ENCODE results near the gene MMP15. TPM values are rescaled to one million over a fixed set of nuclear protein-coding genes. Genes with fewer than 3 reads are reported as not detected.
A peak's percentile ranks its signal among the peaks of the same experiment; 100 is the strongest.

Gene MMP15
- total RNA-seq, 2 donors from 2014 or later, result 22.3 to 35.3 TPM

GRCh38 chr16:57986196-57986595, 39.4 kb upstream of the MMP15 start:
- no peaks in the 10 kb centered on the region for H3K36me3 ChIP-seq (replicated peaks in 1 of 2; ENCODE audit: insufficient read depth in 1 of 2, low read depth in 2 of 2)
- TF ChIP-seq CTCF (IDR thresholded peaks at IDR 0.05) (no peak), POLR2A (IDR thresholded peaks at IDR 0.05) (no peak)
- H3K4me1 ChIP-seq, result peaks cover 10% of the 10 kb centered on the region
- no peak for DNase-seq
- H3K4me3 ChIP-seq, result no peak overlapping the region
- 63 to 68% methylated on average over 9 of the region's 9 CpGs for WGBS, 2 donors
- H3K27me3 ChIP-seq, result no peaks in the 10 kb centered on the region
- intact Hi-C loops (cut with DNase I), result no loop called here
- ATAC-seq, result no peak
- H3K27ac ChIP-seq, result no peak overlapping the region
- H3K9me3 ChIP-seq, result no peaks in the 10 kb centered on the region

- DNase-seq, result no peak
These were observed 37.9 kb upstream of the MMP15 start for GRCh38 chr16:57987441-57988177.

GRCh38 chr16:57988929-57989328, 36.6 kb upstream of the MMP15 start:
- no peak for ATAC-seq
- DNase-seq, result peak in 1 of 4 donors; percentile 38

More at GRCh38 chr16:57987441-57988177, 37.9 kb upstream of the MMP15 start:
- Histone ChIP-seq H3K4me3 (no peak overlapping the region), H3K4me1 (peaks cover 18% of the 10 kb centered on the region), H3K36me3 (replicated peaks in 1 of 2; ENCODE audit: insufficient read depth in 1 of 2, low read depth in 2 of 2) (no peaks in the 10 kb centered on the region), H3K27me3 (no peaks in the 10 kb centered on the region), H3K27ac (no peak overlapping the region), H3K9me3 (no peaks in the 10 kb centered on the region)
- ATAC-seq, result no peak
- WGBS, 2 donors, result 94 to 97% methylated on average over 8 of the region's 8 CpGs
- intact Hi-C loops (cut with DNase I), result no loop called here
- TF ChIP-seq CTCF (IDR thresholded peaks at IDR 0.05) (no peak), POLR2A (IDR thresholded peaks at IDR 0.05) (no peak)

GRCh38 chr16:57991551-57992059, 33.9 kb upstream of the MMP15 start:
- DNase-seq, result no peak
- ATAC-seq, result no peak
- no peaks in the 10 kb centered on the region for H3K27me3 ChIP-seq
- peaks cover 0 to 4% of the 10 kb centered on the region in 2 donors for H3K36me3 ChIP-seq (replicated peaks in 1 of 2; ENCODE audit: insufficient read depth in 1 of 2, low read depth in 2 of 2)
- H3K9me3 ChIP-seq, result no peaks in the 10 kb centered on the region
- TF ChIP-seq CTCF (IDR thresholded peaks at IDR 0.05), result no peak
- TF ChIP-seq POLR2A (IDR thresholded peaks at IDR 0.05), result no peak
- intact Hi-C loops (cut with DNase I), result loop anchor here (10.0 kb wide), 1 partner anchor 237 kb away; no protein-coding TSS in a partner anchor
- H3K4me3 ChIP-seq, result no peak overlapping the region
- WGBS, 2 donors, result 76 to 96% methylated on average over 5 to 11 of the region's 11 CpGs
- H3K27ac ChIP-seq, result peak overlapping the region in 1 of 4 donors; percentile 81
- peaks cover 36% of the 10 kb centered on the region for H3K4me1 ChIP-seq

More at GRCh38 chr16:57988929-57989328, 36.6 kb upstream of the MMP15 start:
- WGBS, 2 donors, result 62 to 80% methylated on average over 1 of the region's 1 CpG
- no peaks in the 10 kb centered on the region for H3K27me3 ChIP-seq
- no peaks in the 10 kb centered on the region for H3K9me3 ChIP-seq
- no peak for TF ChIP-seq POLR2A (IDR thresholded peaks at IDR 0.05)
- TF ChIP-seq CTCF (IDR thresholded peaks at IDR 0.05), result no peak
- H3K36me3 ChIP-seq (replicated peaks in 1 of 2; ENCODE audit: insufficient read depth in 1 of 2, low read depth in 2 of 2), result no peaks in the 10 kb centered on the region
- peaks cover 31% of the 10 kb centered on the region for H3K4me1 ChIP-seq
- intact Hi-C loops (cut with DNase I), result no loop called here
- no peak overlapping the region for H3K27ac ChIP-seq
- H3K4me3 ChIP-seq, result no peak overlapping the region
